Heart left ventricle (tissue), 13 donors: ENCODE data around the gene GRM8.

Experiments used
- POLR2A ChIP-seq, 2 donors: fragments of 450-650 bp; IDR thresholded peaks; one replicate each; pipeline ENCODE4 v1.6.1; 2017; ENCODE audit warnings: antibody characterized with exemption in 2 of 2, mild to moderate bottlenecking in 2 of 2, moderate library complexity in 2 of 2
- TF ChIP-seq, protein P1 (sequence below), 12 donors: fragments of 200-600 bp; sonication (generic) in 4 of 12; IDR thresholded peaks; one replicate each; pipeline versions ENCODE4 v1.5.0 to v1.8.0; 2018 to 2022; ENCODE audit warnings: antibody characterized with exemption in 12 of 12, mild to moderate bottlenecking in 5 of 12
- donor health status: ischemic (EF 13 %, LVEDD 7.1; RV severe dilation, severe dysfunction).
- donor health status: DM: no; HTN: yes; CAD: no.
- donor health status: DM: no; HTN: no; CAD: no.
- donor health status: ischemic (EF 25% LVEDD 6.9; RV normal size, moderate dysfunction).
- donor health status: ischemic (EF 25% LVEDD 5.7; RV mildly dilated, moderate dysfunction).
- donor health status: ischemic (EF 35%, LVEDD 5.7; RV mildly dilated, moderate dysfunction).
- donor health status: nonischemic (EF 11% LVEDD 7.7; RV severe dilation, severe dysfunction).
- donor health status: DM: yes; HTN: yes; CAD: no.
- donor health status: PGD.
- donor health status: ischemic (EF 29% LVEDD 5.4; RV normal size, mild dysfunction).
- donor health status: nonischemic (EF 23%, LVEDD 6.1; RV moderate dilation, normal function).

DNA sequence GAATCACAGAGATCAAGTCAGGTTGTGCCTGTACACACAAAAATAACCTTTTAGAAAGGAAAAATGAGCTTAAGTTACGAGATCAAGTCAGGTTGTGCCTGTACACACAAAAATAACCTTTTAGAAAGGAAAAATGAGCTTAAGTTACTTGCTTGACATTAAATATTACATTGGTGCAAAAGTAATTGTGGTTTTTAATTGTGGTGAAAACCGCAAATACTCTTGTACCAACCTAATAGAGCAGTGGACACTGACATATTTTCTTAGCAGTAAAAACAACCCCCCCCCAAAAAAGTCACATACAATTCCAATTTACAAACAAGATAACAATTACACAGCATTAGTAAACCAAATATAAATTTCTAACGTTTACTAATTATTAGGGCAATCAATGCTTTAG, 595.6 kb downstream of the GRM8 start:
- no peak for TF ChIP-seq POLR2A (IDR thresholded peaks at IDR 0.05)
- TF ChIP-seq, protein P1, sequence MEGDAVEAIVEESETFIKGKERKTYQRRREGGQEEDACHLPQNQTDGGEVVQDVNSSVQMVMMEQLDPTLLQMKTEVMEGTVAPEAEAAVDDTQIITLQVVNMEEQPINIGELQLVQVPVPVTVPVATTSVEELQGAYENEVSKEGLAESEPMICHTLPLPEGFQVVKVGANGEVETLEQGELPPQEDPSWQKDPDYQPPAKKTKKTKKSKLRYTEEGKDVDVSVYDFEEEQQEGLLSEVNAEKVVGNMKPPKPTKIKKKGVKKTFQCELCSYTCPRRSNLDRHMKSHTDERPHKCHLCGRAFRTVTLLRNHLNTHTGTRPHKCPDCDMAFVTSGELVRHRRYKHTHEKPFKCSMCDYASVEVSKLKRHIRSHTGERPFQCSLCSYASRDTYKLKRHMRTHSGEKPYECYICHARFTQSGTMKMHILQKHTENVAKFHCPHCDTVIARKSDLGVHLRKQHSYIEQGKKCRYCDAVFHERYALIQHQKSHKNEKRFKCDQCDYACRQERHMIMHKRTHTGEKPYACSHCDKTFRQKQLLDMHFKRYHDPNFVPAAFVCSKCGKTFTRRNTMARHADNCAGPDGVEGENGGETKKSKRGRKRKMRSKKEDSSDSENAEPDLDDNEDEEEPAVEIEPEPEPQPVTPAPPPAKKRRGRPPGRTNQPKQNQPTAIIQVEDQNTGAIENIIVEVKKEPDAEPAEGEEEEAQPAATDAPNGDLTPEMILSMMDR (IDR thresholded peaks at IDR 0.05): no peak
